Endothelial cell of umbilical vein (primary cell): ENCODE measurements around the gene MMP14. TPM values are rescaled to one million over a fixed set of nuclear protein-coding genes. Genes with fewer than 3 reads are reported as not detected.

Experiments
- BruUV-seq: library from RNA; stranded (reverse); fragments of 400-500 nt; replicated peaks from 2 replicates; lab custom pipeline; 2021; lab: Mats Ljungman, UMichigan
- CTCF ChIA-PET: fragments of 300-600, 350-600 bp; sonication (Branson Sonifier 250); formaldehyde crosslinking; loops from one replicate; lab custom pipeline; 2021; ENCODE audit warnings: antibody characterized with exemption, inconsistent platforms; lab: Charles Lee
- POLR2A ChIA-PET: fragments of 300-600, 350-600 bp; sonication (Branson Sonifier 250); formaldehyde crosslinking; loops from one replicate; lab custom pipeline; 2021; ENCODE audit warnings: antibody characterized with exemption, inconsistent platforms; lab: Charles Lee
- DNase-seq: peaks from one replicate; pipeline ENCODE4 v3.0.0-alpha.2; 2011; ENCODE audit warnings: low read depth, low spot score
- FAIRE-seq: peaks from 2 replicates; lab custom pipeline; 2011; peaks lifted over from hg19 to GRCh38; lab: Jason Lieb, UNC
- H2AFZ ChIP-seq: 2 replicates; pipeline ENCODE4 v1.6.0; 2012; ENCODE audit warnings: low read depth, low read length, control low read depth, inconsistent platforms
- H3K27ac ChIP-seq: 2 replicates; pipeline ENCODE4 v1.5.1; 2011; ENCODE audit warnings: low read depth, mild to moderate bottlenecking, control low read depth, low read length, moderate library complexity; ENCODE audit not compliant: insufficient read depth
- H3K27me3 ChIP-seq, 2 experiments: 2 replicates each; pipeline versions ENCODE4 v1.6.0 to v1.6.1; 2011; ENCODE audit warnings: low read length in 2 of 2, mixed read lengths in 1 of 2; ENCODE audit not compliant: control insufficient read depth in 2 of 2, insufficient read depth in 2 of 2
- H3K36me3 ChIP-seq, 2 experiments: 2 replicates in 1 of 2; 3 replicates in 1 of 2; pipeline ENCODE4 v1.5.1; 2011; ENCODE audit warnings: low read length in 2 of 2, mild to moderate bottlenecking in 1 of 2, moderate library complexity in 1 of 2; ENCODE audit not compliant: control insufficient read depth in 2 of 2, insufficient read depth in 2 of 2; ENCODE audit errors: extremely low read depth in 1 of 2
- H3K4me1 ChIP-seq: 3 replicates; pipeline ENCODE4 v1.5.1; 2011; ENCODE audit warnings: mild to moderate bottlenecking, low read length; ENCODE audit not compliant: control insufficient read depth, insufficient read depth; ENCODE audit errors: extremely low read depth
- H3K4me2 ChIP-seq: 2 replicates; pipeline ENCODE4 v1.6.1; 2011; ENCODE audit warnings: low read length, control low read depth, mixed read lengths; ENCODE audit not compliant: insufficient read depth
- H3K4me3 ChIP-seq, 3 experiments: fragments of 200-600 bp in 1 of 3; sonication (generic), shearing (Covaris generic) in 1 of 3; replicated peaks in 1 of 3; 2 replicates each; pipeline ENCODE4 v1.5.1; 2011 to 2016; ENCODE audit warnings: control low read depth in 3 of 3, low read length in 3 of 3, mild to moderate bottlenecking in 2 of 3, inconsistent platforms in 1 of 3, low read depth in 1 of 3, moderate library complexity in 1 of 3; ENCODE audit not compliant: insufficient read depth in 1 of 3
- H3K79me2 ChIP-seq: 2 replicates; pipeline ENCODE4 v1.6.0; 2012; ENCODE audit warnings: low read length, inconsistent platforms; ENCODE audit not compliant: control insufficient read depth, insufficient read depth
- H3K9ac ChIP-seq: replicated peaks from 2 replicates; pipeline ENCODE3; 2011; ENCODE audit warnings: low read length, control low read depth; ENCODE audit not compliant: insufficient read depth; ENCODE audit errors: extremely low read depth
- H3K9me1 ChIP-seq: replicated peaks from 3 replicates; pipeline ENCODE4 v1.6.0; 2011; ENCODE audit warnings: mild to moderate bottlenecking, low read length; ENCODE audit not compliant: control insufficient read depth, insufficient read depth; ENCODE audit errors: extremely low read depth
- H3K9me3 ChIP-seq: replicated peaks from 2 replicates; pipeline ENCODE4 v1.5.1; 2012; ENCODE audit warnings: low read length, inconsistent platforms; ENCODE audit not compliant: control insufficient read depth, insufficient read depth
- H4K20me1 ChIP-seq: replicated peaks from 2 replicates; pipeline ENCODE3; 2011; ENCODE audit warnings: mild to moderate bottlenecking, low read length; ENCODE audit not compliant: control insufficient read depth, insufficient read depth; ENCODE audit errors: extremely low read depth
- CTCF ChIP-seq, 2 donors: IDR thresholded peaks; 1 replicate in 1 of 2; 2 replicates in 1 of 2; pipeline ENCODE4 v1.5.1; 2011; ENCODE audit warnings: low read length in 2 of 2, mild to moderate bottlenecking in 2 of 2, moderate library complexity in 2 of 2, control low read depth in 1 of 2, inconsistent platforms in 1 of 2, low read depth in 1 of 2; ENCODE audit not compliant: insufficient read depth in 1 of 2; ENCODE audit errors: extremely low read depth in 1 of 2
- EZH2 ChIP-seq: IDR thresholded peaks from 2 replicates; pipeline ENCODE4 v1.6.1; 2012; ENCODE audit warnings: borderline replicate concordance, low read depth, mild to moderate bottlenecking, moderate library complexity, low read length, inconsistent platforms; ENCODE audit not compliant: severe bottlenecking
- FOS ChIP-seq: IDR thresholded peaks from 2 replicates; pipeline ENCODE4 v1.6.1; 2011; ENCODE audit warnings: mild to moderate bottlenecking, low read length, moderate library complexity, borderline replicate concordance; ENCODE audit not compliant: insufficient read depth
- GATA2 ChIP-seq: IDR thresholded peaks from 2 replicates; pipeline ENCODE4 v1.7.0; 2011; ENCODE audit warnings: low read depth, mild to moderate bottlenecking, moderate library complexity, mixed read lengths, low read length; ENCODE audit not compliant: insufficient read length, insufficient read depth
- JUN ChIP-seq: IDR thresholded peaks from 2 replicates; pipeline ENCODE4 v1.6.1; 2011; ENCODE audit warnings: borderline replicate concordance, low read depth; ENCODE audit not compliant: insufficient read length, insufficient read depth
- MAX ChIP-seq: IDR thresholded peaks from 2 replicates; pipeline ENCODE4 v1.6.1; 2011; ENCODE audit not compliant: insufficient read depth, insufficient read length
- MYC ChIP-seq: IDR thresholded peaks from one replicate; pipeline ENCODE4 v1.6.1; 2011; ENCODE audit warnings: mild to moderate bottlenecking, low read depth, low read length
- POLR2A ChIP-seq: IDR thresholded peaks from 2 replicates; pipeline ENCODE4 v1.6.1; 2012; ENCODE audit warnings: low read depth, mild to moderate bottlenecking, control low read depth, low read length
- POLR2AphosphoS5 ChIP-seq: IDR thresholded peaks from 2 replicates; pipeline ENCODE4 v1.6.1; 2012; ENCODE audit warnings: low read depth, mild to moderate bottlenecking, control low read depth, low read length, moderate library complexity; ENCODE audit not compliant: insufficient read depth
- dilution Hi-C: fragments of 300-500 bp; cut with MboI; formaldehyde crosslinking; loops from one replicate; pipeline ENCODE4 v1.15.0; 2019; ENCODE audit warnings: low sequenced_read_pairs; ENCODE audit not compliant: extremely low pct_ligation_motif_present
- intact Hi-C: fragments of 100-400 bp; cut with micrococcal nuclease; formaldehyde crosslinking; loops from one replicate; pipeline ENCODE4 v1.10.0; 2022
- polyA plus RNA-seq, 4 experiments: library from polyadenylated mRNA; depleted of rRNA in 3 of 4; stranded (reverse) in 3 of 4; unstranded in 1 of 4; fragments of >200 nt; gene quantifications; 2 replicates each; pipeline versions ENCODE4 v1.2.1 to v1.2.3, GENCODE V29; 2011 to 2012; ENCODE audit warnings: missing spikeins in 1 of 4
- total RNA-seq: library from RNA; stranded (reverse); gene quantifications from 2 replicates; pipeline ENCODE4 v1.2.3, GENCODE V29; 2021

MMP14 gene
- total and polyA plus RNA-seq, 2 donors (not counting 3 experiments of a cell fraction or from before 2014, with no cell fraction given), result 506 to 603 TPM

GRCh38 chr14:22866874-22867273 is 30.5 kb downstream of the MMP14 start:
- CTCF ChIA-PET, result no interaction called here
- Histone ChIP-seq H3K9me3 (no peaks in the 10 kb centered on the region), H4K20me1 (no peaks in the 10 kb centered on the region), H3K9ac (no peak overlapping the region), H3K36me3 (no peaks in the 10 kb centered on the region), H3K79me2 (no peaks in the 10 kb centered on the region), H2AFZ (no peak overlapping the region), H3K4me3 (no peak overlapping the region), H3K27me3 (no peaks in the 10 kb centered on the region), H3K4me2 (no peak overlapping the region), H3K27ac (no peak overlapping the region), H3K4me1 (peaks cover 12% of the 10 kb centered on the region), H3K9me1 (no peaks in the 10 kb centered on the region)
- DNase-seq (no peak), FAIRE-seq (no peak)
- no TSS peak for BruUV-seq
- intact Hi-C loops (no loop called here), dilution Hi-C loops (no loop called here)
- POLR2A ChIA-PET, result no interaction called here
- TF ChIP-seq MAX, result no peak
- no peak for TF ChIP-seq POLR2A
- TF ChIP-seq CTCF (IDR thresholded peaks at IDR 0.05; ENCODE audit: extremely low read depth in 1 of 2, insufficient read depth in 1 of 2, low read depth in 1 of 2, low read length in 2 of 2), result no peak
- TF ChIP-seq JUN, result no peak
- TF ChIP-seq POLR2AphosphoS5, result no peak
- no peak for TF ChIP-seq GATA2
- no peak for TF ChIP-seq FOS
- TF ChIP-seq EZH2, result no peak
- TF ChIP-seq MYC, result no peak
